Cardiac fibroblast (primary cell): Measurements from ENCODE around the gene CWC25.

ENCODE experiments used
- DNase-seq, 2 donors: peaks; one replicate each; pipeline versions ENCODE4 v3.0.0 to v3.0.0-alpha.2; 2010; ENCODE audit warnings: low read depth in 2 of 2
- H3K4me3 ChIP-seq, 2 donors: replicated peaks in 1 of 2; 1 replicate in 1 of 2; 2 replicates in 1 of 2; pipeline ENCODE4 v1.5.1; 2011; ENCODE audit warnings: low read depth in 2 of 2, low read length in 2 of 2, mild to moderate bottlenecking in 2 of 2, moderate library complexity in 1 of 2
- TF ChIP-seq, protein P1 (sequence below): IDR thresholded peaks from one replicate; pipeline ENCODE4 v1.5.1; 2011; ENCODE audit warnings: low read depth, mild to moderate bottlenecking, low read length, inconsistent platforms

CWC25 gene

DNA sequence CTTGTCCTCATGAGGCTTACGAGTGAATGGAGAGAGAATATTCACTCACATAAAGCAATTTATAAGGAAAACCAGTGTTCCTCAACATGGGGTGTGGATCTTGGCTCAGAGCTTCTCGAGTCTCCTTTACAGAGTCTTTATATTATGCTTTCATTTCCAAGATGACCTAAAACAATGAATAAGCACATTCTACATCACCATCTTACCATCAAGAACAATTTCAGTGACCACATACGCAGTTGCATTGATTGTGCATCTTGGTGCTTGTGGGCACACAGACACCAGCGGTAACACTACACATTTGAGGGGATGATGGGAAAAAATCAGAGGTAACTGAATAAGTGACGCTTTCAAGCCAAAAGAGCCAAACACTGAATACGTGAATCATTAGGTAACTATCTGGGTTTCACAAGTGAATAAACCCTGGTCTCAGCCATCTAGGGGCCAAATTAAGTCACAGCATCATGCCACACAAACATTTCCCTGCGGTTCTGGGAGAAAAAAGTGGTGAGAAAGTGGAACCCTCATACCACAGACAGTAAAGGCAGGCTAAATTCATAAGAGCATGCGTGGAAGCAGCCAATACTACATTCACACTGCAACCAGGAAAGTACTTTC lies 9.4 kb downstream of the CWC25 start:
- TF ChIP-seq, protein P1, sequence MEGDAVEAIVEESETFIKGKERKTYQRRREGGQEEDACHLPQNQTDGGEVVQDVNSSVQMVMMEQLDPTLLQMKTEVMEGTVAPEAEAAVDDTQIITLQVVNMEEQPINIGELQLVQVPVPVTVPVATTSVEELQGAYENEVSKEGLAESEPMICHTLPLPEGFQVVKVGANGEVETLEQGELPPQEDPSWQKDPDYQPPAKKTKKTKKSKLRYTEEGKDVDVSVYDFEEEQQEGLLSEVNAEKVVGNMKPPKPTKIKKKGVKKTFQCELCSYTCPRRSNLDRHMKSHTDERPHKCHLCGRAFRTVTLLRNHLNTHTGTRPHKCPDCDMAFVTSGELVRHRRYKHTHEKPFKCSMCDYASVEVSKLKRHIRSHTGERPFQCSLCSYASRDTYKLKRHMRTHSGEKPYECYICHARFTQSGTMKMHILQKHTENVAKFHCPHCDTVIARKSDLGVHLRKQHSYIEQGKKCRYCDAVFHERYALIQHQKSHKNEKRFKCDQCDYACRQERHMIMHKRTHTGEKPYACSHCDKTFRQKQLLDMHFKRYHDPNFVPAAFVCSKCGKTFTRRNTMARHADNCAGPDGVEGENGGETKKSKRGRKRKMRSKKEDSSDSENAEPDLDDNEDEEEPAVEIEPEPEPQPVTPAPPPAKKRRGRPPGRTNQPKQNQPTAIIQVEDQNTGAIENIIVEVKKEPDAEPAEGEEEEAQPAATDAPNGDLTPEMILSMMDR = peak; percentile 52
- no peak overlapping the region for H3K4me3 ChIP-seq
- DNase-seq = peak; percentile 41 to 85

DNA sequence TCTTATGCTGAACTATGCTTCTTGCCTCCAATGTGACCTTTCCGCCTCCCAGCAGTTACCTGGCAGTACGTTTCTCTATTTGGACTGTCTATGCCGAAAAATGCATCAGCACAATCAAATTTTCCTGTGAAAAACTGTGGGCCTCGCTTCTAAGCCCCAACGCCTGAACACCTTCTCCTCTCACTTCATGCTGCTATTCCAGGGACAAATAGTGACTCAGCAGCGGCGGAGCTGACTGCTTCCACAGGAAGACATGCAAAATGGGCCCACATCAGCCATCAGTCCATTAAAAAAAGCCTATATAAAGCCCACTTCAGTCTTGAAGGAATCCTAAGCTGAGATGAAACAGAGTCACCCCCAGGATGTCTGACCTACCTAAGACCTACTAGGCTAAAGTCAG lies 15.3 kb downstream of the CWC25 start:
- H3K4me3 ChIP-seq = no peak overlapping the region
- no peak for DNase-seq
- TF ChIP-seq, protein P1 = no peak

DNA sequence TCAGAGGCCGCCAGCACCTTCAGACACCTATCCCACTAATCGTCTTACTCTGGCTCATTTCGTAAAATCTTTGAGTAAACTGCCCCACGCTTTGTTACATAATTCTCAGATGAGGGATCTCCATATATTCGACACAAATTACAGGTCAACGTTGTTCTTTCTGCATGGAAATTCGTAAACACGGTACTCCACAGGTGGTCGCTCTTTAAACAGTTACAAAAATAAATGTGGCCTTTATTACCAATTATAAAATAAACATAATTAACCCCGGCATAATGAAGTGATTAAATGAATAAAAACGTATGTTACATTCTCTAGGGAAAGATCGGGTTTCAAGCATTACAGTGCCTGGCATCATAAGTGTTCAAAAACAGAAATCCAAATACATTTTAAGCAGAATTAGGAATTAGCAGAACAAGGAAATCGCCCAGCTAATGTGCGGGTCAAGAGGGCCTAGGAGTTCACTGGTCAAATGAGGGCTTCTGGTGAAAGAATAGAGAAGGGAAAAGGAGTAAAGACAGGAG lies 24.8 kb downstream of the CWC25 start:
- peak overlapping the region; percentile 59 to 89 for H3K4me3 ChIP-seq
- TF ChIP-seq, protein P1 = no peak
- DNase-seq = no peak

DNA sequence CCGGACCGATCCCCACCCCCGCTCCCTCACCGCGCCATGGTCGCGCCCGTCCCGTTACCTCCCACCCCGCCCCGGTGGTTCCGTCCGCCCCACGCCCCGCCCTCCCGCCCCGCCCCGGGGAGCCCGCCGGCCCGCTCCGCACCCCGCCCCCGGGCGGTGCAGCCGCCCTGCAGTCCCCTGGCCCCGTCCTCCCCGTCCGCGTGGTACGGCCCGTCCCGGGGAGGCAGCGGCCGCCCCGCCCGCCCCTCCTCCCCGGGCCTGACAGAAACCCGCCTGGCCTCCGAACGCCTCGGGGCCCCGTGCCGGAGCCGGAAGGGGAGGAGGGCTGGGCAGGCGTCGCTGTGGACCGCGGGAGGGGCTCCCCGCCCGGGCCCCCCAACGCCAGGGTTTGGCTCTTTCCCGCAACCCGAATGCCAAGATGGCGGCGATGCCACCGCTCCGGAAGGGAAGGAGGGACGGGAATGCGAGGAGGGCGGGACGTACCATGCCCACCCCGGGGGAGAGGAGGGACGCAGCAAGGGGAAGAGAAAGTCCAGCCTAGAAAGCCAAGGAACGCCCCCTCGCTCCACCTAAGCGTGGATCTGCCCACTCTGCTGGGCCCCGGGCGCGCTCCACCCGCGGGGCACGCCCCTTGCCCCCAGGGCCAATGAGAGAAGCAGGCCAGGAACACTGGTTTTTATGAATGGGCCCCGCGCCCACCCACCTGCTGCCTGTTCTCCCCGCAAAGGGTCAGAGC lies 25.5 kb downstream of the CWC25 start, which contains the start of gene PIP4K2B:
Gene PIP4K2B, minus strand, starts transcription at position 56 of the 736 bp plus-strand sequence. CDS start 132 bp downstream, outside the sequence.
- peak within 1 kb of the TSS; percentile 80 to 89 for H3K4me3 ChIP-seq
- peak; percentile 98 to 99 for DNase-seq
- TF ChIP-seq, protein P1 = no peak

DNA sequence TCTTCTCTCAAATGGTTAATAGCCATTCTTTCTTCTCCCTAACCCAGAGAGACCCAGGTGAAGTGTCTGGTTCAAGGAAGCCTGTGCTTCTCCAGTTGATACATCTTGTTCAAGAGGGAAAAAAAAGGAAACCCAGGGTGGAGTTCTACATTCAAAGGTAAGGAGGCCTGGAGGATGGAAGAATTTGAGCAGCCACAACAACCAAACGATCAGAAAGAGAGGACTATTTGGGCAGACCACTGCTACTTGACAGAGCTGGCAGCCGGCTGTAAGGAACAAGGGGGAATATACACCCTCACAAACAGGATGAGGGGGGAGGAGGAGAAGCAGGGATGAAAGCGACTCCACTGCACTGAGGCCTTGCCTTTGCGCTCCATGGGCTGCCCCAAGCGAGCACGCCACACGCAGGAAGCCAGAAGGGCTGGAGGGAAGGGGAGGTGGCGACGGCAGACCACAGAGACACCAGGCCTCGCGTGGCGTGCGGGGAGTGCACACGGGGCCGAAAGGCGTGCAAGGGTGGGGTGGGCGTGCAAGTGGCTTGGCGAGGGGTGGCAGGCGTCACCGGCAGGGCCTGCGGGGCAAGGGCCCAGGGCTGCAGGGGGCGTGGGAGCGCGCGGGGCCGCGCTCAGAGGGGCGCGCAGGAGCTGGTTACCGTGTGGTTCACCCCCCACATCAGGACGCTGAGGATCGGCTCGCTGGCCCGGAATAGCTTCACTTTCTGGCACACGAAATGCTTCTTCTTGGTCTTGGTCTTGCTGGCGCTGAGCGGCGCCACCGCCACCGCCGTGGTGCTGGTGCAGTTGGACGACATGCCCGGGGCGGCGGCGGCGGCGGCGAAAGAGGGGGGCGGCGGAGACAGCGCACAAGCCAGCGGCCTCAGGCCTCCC lies 26.3 kb downstream of the CWC25 start:
- TF ChIP-seq, protein P1 = no peak
- peak overlapping the region; percentile 80 to 89 for H3K4me3 ChIP-seq
- peak; percentile 47 to 50 for DNase-seq

DNA sequence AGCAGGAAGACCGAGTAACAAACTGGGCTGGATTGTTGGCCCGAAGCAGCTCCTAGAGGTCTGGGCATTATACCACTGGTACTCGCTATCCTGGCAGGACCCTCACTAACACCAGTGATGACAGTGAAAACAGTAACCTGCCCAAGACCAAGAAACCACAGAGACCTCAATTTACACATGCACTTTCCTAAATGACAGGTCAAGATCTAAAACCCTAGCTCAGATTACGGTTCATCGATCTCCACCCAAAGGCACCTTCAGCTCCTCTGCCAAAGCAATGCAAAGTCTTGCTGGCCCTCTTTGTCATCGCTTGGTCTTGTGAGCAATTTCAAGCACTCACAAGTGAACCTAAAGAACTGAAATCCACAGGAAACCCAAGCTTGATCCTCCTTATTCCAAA lies 27.3 kb downstream of the CWC25 start:
- TF ChIP-seq, protein P1 = no peak
- peak overlapping the region; percentile 80 to 89 for H3K4me3 ChIP-seq
- DNase-seq = peak in 1 of 2 donors; percentile 15
